ENCODE results near the gene PTCH2. TPM values are rescaled to one million over a fixed set of nuclear protein-coding genes. Genes with fewer than 3 reads are reported as not detected.

Gene PTCH2
- total RNA-seq, 1 experiment from 2014 or later: 0.48 TPM

GRCh38 chr1:44857446-44857845 lies 14.4 kb upstream of the PTCH2 start:
- intact Hi-C loops (cut with micrococcal nuclease; ENCODE audit: unreplicated experiment): no loop called here
- no peaks in the 10 kb centered on the region for H3K4me1 Mint-ChIP-seq (ENCODE audit: low read depth, unreplicated experiment)
- Histone ChIP-seq H3K9me3 (no peaks in the 10 kb centered on the region), H3K4me3 (ENCODE audit: low read depth, low read length) (no peak overlapping the region), H3K36me3 (ENCODE audit: control insufficient read depth, insufficient read depth, low read length) (no peaks in the 10 kb centered on the region), H3K4me1 (no peaks in the 10 kb centered on the region), H3K27me3 (replicated peaks; ENCODE audit: control insufficient read depth, insufficient read depth, low read length) (no peaks in the 10 kb centered on the region)
- TF ChIP-seq, protein P1, sequence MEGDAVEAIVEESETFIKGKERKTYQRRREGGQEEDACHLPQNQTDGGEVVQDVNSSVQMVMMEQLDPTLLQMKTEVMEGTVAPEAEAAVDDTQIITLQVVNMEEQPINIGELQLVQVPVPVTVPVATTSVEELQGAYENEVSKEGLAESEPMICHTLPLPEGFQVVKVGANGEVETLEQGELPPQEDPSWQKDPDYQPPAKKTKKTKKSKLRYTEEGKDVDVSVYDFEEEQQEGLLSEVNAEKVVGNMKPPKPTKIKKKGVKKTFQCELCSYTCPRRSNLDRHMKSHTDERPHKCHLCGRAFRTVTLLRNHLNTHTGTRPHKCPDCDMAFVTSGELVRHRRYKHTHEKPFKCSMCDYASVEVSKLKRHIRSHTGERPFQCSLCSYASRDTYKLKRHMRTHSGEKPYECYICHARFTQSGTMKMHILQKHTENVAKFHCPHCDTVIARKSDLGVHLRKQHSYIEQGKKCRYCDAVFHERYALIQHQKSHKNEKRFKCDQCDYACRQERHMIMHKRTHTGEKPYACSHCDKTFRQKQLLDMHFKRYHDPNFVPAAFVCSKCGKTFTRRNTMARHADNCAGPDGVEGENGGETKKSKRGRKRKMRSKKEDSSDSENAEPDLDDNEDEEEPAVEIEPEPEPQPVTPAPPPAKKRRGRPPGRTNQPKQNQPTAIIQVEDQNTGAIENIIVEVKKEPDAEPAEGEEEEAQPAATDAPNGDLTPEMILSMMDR (IDR thresholded peaks at IDR 0.05; ENCODE audit: insufficient read depth in 1 of 2, low read depth in 1 of 2, low read length in 1 of 2, severe bottlenecking in 1 of 2, unreplicated experiment in 1 of 2): no peak
- H3K9me3 Mint-ChIP-seq (ENCODE audit: unreplicated experiment): no peaks in the 10 kb centered on the region
- POLR2A ChIA-PET: no interaction called here
- no peak for DNase-seq
- no TSS peak for BruUV-seq (replicated peaks)
- no peak overlapping the region for H3K27ac Mint-ChIP-seq (ENCODE audit: unreplicated experiment)
- H3K27me3 Mint-ChIP-seq (ENCODE audit: insufficient read depth, unreplicated experiment): no peaks in the 10 kb centered on the region
- CTCF ChIA-PET: no interaction called here
- no peak overlapping the region for H3K4me3 Mint-ChIP-seq (ENCODE audit: unreplicated experiment)
- no peaks in the 10 kb centered on the region for H3K36me3 Mint-ChIP-seq (ENCODE audit: insufficient read depth, unreplicated experiment)

- no TSS peak for BruUV-seq (replicated peaks)
- TF ChIP-seq, protein P1 (IDR thresholded peaks at IDR 0.05; ENCODE audit: insufficient read depth in 1 of 2, low read depth in 1 of 2, low read length in 1 of 2, severe bottlenecking in 1 of 2, unreplicated experiment in 1 of 2): no peak
- Histone ChIP-seq H3K4me3 (ENCODE audit: low read depth, low read length) (no peak overlapping the region), H3K4me1 (no peaks in the 10 kb centered on the region), H3K9me3 (no peaks in the 10 kb centered on the region), H3K36me3 (ENCODE audit: control insufficient read depth, insufficient read depth, low read length) (no peaks in the 10 kb centered on the region), H3K27me3 (replicated peaks; ENCODE audit: control insufficient read depth, insufficient read depth, low read length) (no peaks in the 10 kb centered on the region)
- no peaks in the 10 kb centered on the region for H3K27me3 Mint-ChIP-seq (ENCODE audit: insufficient read depth, unreplicated experiment)
- no peaks in the 10 kb centered on the region for H3K36me3 Mint-ChIP-seq (ENCODE audit: insufficient read depth, unreplicated experiment)
- CTCF ChIA-PET: no interaction called here
- DNase-seq: no peak
- H3K9me3 Mint-ChIP-seq (ENCODE audit: unreplicated experiment): no peaks in the 10 kb centered on the region
- H3K27ac Mint-ChIP-seq (ENCODE audit: unreplicated experiment): no peak overlapping the region
- no peaks in the 10 kb centered on the region for H3K4me1 Mint-ChIP-seq (ENCODE audit: low read depth, unreplicated experiment)
- intact Hi-C loops (cut with micrococcal nuclease; ENCODE audit: unreplicated experiment): no loop called here
- POLR2A ChIA-PET: no interaction called here
- no peak overlapping the region for H3K4me3 Mint-ChIP-seq (ENCODE audit: unreplicated experiment)
Observed at GRCh38 chr1:44855742-44856141, 12.7 kb upstream of the PTCH2 start.

- Mint-ChIP-seq H3K27ac (ENCODE audit: unreplicated experiment) (no peak overlapping the region), H3K36me3 (ENCODE audit: insufficient read depth, unreplicated experiment) (no peaks in the 10 kb centered on the region), H3K9me3 (ENCODE audit: unreplicated experiment) (no peaks in the 10 kb centered on the region), H3K27me3 (ENCODE audit: insufficient read depth, unreplicated experiment) (no peaks in the 10 kb centered on the region), H3K4me3 (ENCODE audit: unreplicated experiment) (no peak overlapping the region), H3K4me1 (ENCODE audit: low read depth, unreplicated experiment) (no peaks in the 10 kb centered on the region)
- no peaks in the 10 kb centered on the region for H3K36me3 ChIP-seq (ENCODE audit: control insufficient read depth, insufficient read depth, low read length)
- H3K27me3 ChIP-seq (replicated peaks; ENCODE audit: control insufficient read depth, insufficient read depth, low read length): no peaks in the 10 kb centered on the region
- no peaks in the 10 kb centered on the region for H3K4me1 ChIP-seq
- ChIA-PET POLR2A (no interaction called here), CTCF (interaction anchor here (0.8 kb wide), 1 partner anchor 443 kb away, joined by 3 read pairs; no protein-coding TSS in a partner anchor)
- TF ChIP-seq, protein P1 (IDR thresholded peaks at IDR 0.05; ENCODE audit: insufficient read depth in 1 of 2, low read depth in 1 of 2, low read length in 1 of 2, severe bottlenecking in 1 of 2, unreplicated experiment in 1 of 2): no peak
- no peaks in the 10 kb centered on the region for H3K9me3 ChIP-seq
- H3K4me3 ChIP-seq (ENCODE audit: low read depth, low read length): no peak overlapping the region
- no peak for DNase-seq
- intact Hi-C loops (cut with micrococcal nuclease; ENCODE audit: unreplicated experiment): no loop called here
- BruUV-seq (replicated peaks): no TSS peak
Observed at GRCh38 chr1:44854970-44855369, 11.9 kb upstream of the PTCH2 start.

Measured in Caco-2 (cell line).